Stimulated activated CD8-positive, alpha-beta memory T cell treated with anti-CD3 and anti-CD28 coated beads, Interleukin-7, amount 100 ng/mL, for 24 hours (primary cell): ENCODE data around the gene DRC7.
"Not testable (repeated sequence)": the region's sequence is repeated elsewhere in the genome, so short reads cannot be mapped to it uniquely, and the experiment has no call there.

ENCODE experiments used
- DNase-seq: peaks from one replicate; pipeline ENCODE4 v3.0.0-alpha.2; 2020; ENCODE audit warnings: low read depth

The DRC7 gene

DNA sequence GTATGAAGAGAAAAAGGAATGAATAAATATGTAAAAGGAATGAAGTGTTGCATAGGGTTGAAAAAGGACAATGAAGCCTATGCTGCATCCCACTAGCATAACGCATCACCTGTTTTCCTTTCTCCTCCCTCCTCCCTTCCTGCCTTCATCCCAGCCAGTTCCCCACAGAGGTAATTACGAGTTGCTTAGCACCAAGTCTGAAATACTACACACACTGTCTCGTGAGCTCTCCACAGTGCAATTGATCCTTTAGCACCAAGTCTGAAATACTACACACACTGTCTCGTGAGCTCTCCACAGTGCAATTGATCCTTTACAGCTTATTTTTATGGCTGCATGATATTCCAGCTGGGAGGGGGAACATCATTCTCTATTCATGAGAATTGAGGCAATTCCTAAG lies 1.1 kb upstream of the DRC7 start:
- no peak for DNase-seq

DNA sequence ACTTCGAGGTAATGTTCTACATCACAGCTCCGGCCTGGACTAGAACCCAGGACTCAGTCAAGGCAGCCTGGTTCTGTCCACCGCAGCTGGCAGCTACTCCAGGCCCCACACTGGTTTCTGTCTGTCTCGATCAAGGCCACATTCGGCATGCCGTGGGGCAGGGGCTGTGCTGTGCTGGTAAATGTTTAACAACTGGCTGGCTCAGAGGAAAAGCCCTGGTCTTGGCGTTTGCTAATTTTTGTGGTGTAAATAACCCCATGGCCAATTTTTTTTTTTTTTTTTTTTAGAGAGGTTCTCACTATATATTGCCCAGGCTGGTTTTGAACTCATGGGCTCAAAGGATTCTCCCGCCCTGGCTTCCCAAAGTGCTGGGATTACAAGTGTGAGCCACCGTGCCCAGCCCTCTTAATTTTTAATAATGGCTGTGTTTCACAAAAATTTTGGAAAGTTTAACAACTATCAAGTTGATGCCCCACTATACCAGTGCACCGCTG lies 328 bp upstream of the DRC7 start:
- DNase-seq, result no peak

GRCh38 chr16:57695680-57696069 lies 1.1 kb downstream of the DRC7 start:
- no peak for DNase-seq

DNA sequence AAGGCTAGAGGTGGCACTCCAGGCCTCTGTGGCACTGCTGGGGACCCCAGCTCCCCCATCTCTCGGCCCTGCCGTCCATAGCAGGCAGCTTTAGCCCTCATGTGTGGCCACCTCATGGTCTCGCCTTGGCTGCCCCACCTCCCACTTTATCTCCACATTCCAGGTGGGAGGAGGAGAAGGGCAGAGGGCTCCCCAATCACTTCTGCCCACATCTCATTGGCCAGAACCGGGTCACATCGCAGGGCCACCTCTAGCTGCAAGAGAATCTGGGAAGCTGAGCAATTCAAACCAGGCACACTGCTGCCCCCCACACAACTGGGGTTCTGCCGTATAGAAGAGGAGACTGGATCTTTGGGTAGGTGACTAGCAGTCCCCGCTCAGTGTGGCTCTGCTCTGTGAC lies 1.6 kb downstream of the DRC7 start:
- no peak for DNase-seq

- DNase-seq, result no peak
These were observed 3.4 kb downstream of the DRC7 start for GRCh38 chr16:57697896-57698537.

DNA sequence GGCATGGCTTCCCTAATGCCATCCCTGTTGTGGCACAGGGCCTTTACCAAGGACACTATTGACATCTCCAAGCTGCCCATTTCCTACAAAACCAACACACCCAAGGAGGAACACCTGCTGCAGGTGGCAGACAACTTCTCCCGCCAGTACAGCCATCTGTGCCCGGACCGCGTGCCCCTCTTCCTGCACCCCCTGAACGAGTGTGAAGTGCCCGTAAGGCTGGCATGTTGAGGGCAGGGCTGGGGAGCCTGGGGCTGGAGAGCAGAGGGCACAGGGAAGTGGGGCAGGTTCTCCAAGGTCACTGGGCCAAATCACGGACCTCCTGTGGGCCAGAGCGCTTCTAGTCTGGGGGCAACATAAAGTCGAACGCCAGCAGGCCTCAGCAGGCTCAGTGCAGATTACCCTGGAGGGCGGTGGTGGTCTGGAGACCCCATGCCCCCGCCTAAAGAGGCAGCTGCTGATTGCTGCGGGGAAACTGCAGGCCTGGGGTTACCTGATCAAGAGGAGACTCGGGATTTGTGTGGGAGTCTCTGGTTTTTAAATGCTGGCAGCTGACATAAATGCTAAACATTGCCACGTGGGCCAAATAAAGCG lies 4.3 kb downstream of the DRC7 start:
- no peak for DNase-seq

GRCh38 chr16:57699481-57699880 lies 4.9 kb downstream of the DRC7 start:
- DNase-seq, result no peak

GRCh38 chr16:57699899-57700298 lies 5.3 kb downstream of the DRC7 start:
- no peak for DNase-seq

GRCh38 chr16:57700781-57701551 lies 6.4 kb downstream of the DRC7 start:
- DNase-seq, result no peak

- DNase-seq, result no peak
These were observed 7.3 kb downstream of the DRC7 start for GRCh38 chr16:57701759-57702371.

GRCh38 chr16:57703416-57704010 lies 8.9 kb downstream of the DRC7 start:
- DNase-seq, result no peak

- DNase-seq, result no peak
These were observed 9.7 kb downstream of the DRC7 start for GRCh38 chr16:57704011-57704904.

- DNase-seq, result no peak
These were observed 10.6 kb downstream of the DRC7 start for GRCh38 chr16:57704905-57705852.

DNA sequence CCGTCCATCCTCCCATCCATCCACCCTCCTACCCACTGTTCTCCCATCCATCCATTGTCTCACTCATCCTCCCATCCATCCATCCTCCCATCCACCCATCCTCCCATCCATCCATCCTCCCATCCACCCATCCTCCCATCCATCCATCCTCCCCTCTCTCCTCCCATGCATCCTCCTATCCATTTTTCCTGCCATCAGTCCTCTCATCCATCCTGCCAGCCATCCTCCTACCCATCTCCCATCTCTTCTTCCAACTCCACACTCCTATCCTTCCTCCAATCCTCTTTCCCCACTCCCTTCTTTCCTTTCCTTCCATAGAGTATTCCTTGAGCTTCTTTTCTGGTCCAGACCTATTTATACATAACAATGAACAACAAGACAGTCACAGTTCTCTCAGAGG lies 12.1 kb downstream of the DRC7 start:
- DNase-seq, result no peak

DNA sequence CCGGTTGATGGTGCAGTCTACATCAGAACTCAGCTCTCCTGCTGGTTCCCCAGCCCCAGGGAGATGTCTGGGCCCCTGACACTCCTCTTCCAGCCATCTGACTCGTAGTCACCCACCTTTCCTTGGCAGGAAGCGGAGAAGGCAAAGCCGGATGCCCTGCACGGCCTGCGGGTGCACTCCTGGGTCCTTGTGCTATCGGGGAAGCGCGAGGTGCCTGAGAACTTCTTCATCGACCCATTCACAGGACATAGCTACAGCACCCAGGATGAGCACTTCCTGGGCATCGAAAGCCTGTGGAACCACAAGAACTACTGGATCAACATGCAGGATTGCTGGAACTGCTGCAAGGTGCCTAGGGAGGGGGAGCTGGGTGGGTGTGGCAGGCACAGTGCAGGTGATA lies 12.7 kb downstream of the DRC7 start:
- no peak for DNase-seq

- DNase-seq, result no peak
These were observed 13.6 kb downstream of the DRC7 start for GRCh38 chr16:57708168-57708567.

DNA sequence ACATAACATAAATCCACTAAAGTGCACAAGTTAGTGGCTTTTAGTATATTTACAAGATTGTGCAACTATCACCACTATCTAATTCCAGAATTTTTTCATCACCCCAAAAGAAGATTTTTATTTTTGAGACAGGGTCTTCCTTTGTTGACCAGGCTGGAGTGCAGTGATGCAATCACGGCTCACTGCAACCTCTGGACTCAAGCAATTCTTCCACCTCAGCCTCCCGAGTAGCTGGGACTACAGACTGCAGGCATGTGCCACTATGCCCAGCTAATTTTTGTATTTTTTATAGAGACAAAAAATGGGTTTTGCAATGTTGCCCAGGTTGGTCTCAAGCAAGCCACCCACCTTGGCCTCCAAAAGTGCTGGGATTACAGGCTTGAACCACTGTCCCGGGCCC lies 15.1 kb downstream of the DRC7 start:
- DNase-seq, result no peak

GRCh38 chr16:57711346-57711745 lies 16.7 kb downstream of the DRC7 start:
- DNase-seq, result no peak

- no peak for DNase-seq
These were observed 17.4 kb downstream of the DRC7 start for GRCh38 chr16:57711993-57712392.

GRCh38 chr16:57712569-57712968 lies 18.0 kb downstream of the DRC7 start:
- not testable (repeated sequence) for DNase-seq
